ENCODE measurements around the gene CROCC.
"Not testable (repeated sequence)": the region's sequence is repeated elsewhere in the genome, so short reads cannot be mapped to it uniquely, and the experiment has no call there.

The CROCC gene, protein sequence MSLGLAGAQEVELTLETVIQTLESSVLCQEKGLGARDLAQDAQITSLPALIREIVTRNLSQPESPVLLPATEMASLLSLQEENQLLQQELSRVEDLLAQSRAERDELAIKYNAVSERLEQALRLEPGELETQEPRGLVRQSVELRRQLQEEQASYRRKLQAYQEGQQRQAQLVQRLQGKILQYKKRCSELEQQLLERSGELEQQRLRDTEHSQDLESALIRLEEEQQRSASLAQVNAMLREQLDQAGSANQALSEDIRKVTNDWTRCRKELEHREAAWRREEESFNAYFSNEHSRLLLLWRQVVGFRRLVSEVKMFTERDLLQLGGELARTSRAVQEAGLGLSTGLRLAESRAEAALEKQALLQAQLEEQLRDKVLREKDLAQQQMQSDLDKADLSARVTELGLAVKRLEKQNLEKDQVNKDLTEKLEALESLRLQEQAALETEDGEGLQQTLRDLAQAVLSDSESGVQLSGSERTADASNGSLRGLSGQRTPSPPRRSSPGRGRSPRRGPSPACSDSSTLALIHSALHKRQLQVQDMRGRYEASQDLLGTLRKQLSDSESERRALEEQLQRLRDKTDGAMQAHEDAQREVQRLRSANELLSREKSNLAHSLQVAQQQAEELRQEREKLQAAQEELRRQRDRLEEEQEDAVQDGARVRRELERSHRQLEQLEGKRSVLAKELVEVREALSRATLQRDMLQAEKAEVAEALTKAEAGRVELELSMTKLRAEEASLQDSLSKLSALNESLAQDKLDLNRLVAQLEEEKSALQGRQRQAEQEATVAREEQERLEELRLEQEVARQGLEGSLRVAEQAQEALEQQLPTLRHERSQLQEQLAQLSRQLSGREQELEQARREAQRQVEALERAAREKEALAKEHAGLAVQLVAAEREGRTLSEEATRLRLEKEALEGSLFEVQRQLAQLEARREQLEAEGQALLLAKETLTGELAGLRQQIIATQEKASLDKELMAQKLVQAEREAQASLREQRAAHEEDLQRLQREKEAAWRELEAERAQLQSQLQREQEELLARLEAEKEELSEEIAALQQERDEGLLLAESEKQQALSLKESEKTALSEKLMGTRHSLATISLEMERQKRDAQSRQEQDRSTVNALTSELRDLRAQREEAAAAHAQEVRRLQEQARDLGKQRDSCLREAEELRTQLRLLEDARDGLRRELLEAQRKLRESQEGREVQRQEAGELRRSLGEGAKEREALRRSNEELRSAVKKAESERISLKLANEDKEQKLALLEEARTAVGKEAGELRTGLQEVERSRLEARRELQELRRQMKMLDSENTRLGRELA (N-terminal part only)

DNA sequence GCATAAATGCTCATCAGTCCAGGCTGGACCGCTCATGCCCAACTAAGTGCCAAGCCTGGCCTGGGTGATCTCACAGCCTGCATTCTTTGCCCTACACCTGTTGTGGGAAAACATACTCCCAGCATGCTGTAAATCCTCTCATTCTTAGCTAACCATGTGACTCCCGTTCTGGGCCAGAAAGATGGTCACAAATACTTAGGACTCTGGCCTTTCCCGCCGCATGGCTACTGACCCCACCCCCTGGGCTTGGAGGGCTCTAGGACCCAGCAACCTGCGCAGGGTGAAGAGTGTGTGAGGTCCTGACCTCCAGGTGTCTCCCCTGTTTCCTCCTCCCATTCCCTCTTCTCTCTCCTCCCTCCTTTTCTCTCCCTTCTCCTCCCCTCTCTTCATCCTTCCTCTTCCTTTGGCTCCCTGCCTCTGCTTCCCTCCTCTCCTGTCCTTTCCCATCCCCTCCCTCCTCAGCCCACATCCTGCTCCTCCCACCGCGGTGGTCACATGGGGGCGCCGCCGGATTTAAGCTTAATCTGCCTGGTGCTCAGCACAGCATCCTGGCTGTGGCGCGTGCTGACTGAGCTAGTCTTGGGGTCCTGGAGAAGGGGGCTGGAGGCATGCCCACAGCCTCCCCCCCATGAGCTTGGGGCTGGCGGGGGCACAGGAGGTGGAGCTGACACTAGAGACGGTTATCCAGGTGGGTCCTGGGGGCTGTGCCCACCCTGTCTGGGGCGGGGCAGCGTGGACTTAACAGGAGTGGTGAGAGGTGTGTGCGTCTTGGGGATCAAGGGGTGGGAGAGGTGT lies at the start of gene CROCC:
CROCC (plus strand) TSS at position 541 of the 795 bp plus-strand sequence; CDS start at position 629, 88 bp downstream.
- peak in 26 of 51 donors; percentile 13 to 75 (median 38) for DNase-seq

DNA sequence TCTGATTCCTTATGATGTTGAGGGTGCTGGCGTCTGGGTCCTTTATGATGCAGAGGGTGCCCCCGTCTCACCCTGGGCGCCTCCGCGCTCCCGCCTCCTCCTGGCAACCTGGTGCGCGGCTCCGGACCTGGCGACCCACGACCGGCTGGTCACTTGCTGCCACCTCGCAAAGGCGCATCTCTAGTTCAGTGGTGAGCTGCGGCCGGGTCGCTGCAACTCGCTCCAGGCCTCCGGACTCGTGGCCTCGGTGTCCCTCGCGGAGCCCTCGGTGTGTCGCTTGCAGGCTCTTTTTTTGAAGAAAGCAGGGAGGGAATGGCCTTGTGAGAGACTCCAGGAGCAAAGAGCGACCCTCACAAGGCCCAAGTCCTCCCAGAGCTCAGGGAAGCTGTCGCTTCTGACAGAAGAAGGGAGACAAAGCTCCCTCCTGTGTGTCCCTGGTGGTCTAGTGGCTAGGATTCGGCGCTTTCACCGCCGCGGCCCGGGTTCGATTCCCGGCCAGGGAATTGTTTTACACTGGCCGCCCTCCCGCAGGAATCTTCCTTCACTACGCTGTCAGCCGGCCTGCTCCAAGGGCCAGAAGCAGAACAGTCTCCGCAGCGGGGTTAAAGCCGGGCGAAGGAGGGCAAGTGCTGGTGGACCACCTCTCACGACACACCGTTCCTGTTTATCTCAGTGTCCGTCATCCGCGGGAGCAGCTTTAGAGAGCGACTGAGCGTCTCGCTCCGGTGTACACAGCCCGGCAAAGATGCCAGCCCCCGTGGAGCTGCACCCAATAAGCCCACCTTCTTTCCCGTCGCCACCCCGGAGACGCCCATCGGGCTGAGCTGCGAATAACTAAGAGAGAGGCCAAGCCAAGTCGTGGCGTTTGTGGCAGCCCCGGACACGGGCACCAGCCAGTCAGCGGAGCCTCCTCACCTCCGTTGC lies 49.3 kb upstream of the CROCC start:
- peak in 46 of 51 donors; percentile 8 to 92 (median 60) for DNase-seq

DNA sequence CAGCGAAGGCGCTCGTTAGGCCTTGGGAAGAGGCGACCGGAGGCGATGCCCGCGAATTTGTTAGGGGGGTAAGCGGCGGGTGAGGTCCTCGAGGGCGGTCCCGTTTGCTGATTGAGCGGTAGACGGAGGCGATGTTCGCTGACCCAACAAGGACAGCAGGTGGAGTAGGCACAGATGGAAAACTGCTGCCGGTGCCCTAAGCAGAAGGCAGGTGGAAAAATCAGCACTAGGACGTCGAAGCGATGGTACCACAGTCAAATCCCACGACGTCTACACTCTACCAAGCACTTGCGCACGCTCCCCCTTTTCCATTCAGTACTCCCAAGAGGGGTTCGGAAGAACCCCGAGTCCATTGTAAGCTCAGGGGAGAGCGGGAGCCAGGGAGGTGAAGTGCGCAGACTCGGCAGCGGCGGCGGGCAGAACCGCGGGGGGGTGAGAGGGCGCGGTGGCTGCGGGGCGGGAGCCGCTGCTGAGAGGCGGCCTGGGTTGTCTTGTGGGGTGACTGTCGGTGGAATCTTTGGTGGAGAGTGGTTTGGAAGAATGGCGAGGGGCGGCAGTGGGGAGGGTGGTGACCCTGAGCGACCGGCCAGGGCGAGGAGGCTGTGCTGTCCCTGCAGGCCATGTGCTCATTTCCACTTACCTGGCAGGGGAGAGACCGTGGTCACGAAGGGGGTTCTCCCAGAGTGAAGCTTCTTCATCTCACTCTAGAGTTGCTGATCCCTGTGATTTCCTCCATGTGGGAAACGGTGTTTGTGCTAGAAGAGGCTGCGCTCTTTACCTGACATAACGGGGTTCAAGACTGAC lies 48.5 kb upstream of the CROCC start:
- peak in 37 of 51 donors; percentile 15 to 83 (median 59) for DNase-seq

GRCh38 chr1:16874968-16875765 lies 46.6 kb upstream of the CROCC start:
- DNase-seq: not testable (repeated sequence)

GRCh38 chr1:16881742-16882141 lies 40.0 kb upstream of the CROCC start:
- DNase-seq: not testable (repeated sequence)

GRCh38 chr1:16882986-16883385 lies 38.7 kb upstream of the CROCC start:
- DNase-seq: no peak

DNA sequence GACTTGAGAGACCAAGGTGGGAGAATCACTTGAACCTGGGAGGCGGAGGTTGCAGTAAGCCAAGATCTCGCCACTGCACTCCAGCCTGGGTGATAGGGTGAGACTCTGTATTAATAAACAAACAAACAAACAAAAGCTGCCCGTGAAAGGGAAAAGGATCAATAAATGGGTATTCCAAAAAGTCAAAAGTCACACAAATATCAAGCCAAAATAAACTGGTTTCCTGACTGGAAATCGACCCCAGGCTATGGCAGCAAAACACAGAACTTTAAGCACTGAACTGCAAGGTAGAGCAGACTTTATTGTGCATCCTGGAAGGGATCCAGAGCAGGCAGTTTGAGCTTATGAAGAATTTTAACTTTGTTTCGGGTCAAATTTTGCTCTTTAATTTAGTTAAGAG lies 37.2 kb upstream of the CROCC start:
- not testable (repeated sequence) for DNase-seq

DNA sequence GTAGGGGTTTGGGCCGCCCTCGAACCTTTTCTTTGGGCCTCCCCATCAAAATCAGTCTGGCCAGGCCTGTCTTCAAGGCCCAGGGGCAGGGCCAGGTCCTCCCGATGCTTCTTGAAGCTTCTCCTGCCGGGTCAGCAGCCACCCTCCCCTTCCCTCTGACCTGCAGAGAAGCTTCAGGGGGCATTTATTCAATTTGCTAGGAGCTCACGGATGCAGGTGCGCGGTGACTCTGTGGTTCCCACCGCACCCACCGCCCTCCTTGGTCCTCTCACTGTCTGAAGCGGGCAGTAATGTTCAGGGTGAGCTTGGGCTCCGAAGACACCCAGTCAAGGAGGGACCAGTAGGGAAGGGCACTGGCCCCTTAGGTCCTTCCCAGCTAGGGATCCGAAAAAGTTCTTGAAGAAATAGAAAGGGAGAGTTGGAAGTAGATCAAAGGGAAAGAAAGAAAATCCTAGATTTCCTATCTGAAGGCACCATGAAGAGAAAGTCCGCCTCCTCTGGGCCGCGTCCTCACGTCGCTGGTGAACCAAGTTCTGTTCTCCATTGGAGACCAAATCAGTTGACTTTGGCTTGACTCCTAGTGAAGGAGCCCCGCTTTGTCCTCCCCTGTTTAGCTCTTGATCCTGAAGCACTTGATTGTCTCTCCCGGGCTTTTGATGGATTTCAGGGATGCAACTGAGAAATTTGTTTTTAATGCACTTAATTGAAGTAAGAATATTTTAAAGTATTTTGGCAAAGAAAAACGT lies 34.7 kb upstream of the CROCC start:
- DNase-seq: no peak

DNA sequence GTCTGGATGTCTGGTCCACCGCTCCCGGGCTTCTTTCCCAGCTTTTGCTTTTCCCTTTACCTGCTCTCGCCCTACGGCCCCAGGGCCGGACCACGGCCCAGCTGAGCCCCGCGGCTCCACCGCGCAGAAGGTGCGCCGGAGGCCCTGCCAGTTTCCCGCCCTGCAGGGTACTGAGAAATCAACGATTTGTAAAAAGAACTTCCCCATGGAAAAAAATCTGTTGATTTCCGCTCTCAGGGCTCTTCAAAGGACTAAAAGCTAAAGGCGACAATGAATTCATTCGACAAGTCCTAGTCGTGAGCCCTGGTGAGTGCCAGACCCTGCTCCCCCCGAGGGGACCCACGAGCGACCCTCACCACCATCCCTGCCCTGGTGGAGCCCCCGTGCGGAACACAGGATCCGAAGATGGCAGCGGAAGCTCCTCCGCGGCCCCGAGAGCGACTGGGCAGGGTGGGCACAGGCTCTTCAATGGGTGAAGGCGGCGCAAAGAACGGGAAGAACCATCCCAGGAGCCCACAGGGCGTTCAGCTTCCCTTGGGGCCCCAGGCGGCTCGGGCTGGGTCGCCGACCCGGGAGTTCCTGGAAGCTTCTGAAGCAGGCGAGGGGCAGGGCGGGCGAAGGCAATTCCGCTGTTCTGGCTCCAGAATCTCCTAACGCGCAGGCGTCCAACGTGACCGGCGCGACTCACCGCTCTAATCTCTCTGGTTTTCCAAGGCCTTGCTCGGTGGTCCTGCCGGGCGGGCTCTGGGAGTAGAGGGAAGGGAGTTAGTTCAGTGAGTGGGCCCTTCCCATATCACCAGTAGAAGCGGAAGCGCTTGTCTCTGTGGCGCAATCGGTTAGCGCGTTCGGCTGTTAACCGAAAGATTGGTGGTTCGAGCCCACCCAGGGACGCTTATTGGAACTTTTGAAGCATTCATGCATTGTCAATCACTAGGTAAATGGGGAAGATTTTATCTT lies 32.6 kb upstream of the CROCC start:
- DNase-seq: peak in 50 of 51 donors; percentile 27 to 99 (median 72)

DNA sequence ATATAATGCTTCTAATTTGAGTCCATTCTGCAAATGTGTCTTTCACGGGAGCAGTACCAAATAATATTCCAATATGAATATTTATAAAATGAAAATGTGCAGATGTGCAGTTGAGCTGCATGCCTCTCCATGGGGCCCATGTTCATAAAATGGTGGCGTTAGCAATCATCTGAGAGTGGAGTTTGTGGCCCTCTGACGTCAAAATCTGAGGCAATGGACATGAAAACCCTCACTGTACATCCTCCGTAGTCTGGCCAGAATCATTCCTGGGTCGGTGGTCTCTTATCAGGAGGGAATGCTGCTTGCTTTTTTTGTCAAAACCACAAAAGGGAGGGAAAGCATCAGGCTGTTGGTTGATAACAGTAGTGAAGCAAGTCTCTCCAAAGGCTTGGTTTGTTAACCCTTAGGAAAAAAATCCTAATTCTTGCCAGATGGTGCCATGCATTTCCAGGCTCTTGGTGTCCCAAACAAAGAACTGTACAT lies 31.2 kb upstream of the CROCC start:
- not testable (repeated sequence) for DNase-seq

- DNase-seq: not testable (repeated sequence)
Observed at GRCh38 chr1:16891057-16891456, 30.7 kb upstream of the CROCC start.

DNA sequence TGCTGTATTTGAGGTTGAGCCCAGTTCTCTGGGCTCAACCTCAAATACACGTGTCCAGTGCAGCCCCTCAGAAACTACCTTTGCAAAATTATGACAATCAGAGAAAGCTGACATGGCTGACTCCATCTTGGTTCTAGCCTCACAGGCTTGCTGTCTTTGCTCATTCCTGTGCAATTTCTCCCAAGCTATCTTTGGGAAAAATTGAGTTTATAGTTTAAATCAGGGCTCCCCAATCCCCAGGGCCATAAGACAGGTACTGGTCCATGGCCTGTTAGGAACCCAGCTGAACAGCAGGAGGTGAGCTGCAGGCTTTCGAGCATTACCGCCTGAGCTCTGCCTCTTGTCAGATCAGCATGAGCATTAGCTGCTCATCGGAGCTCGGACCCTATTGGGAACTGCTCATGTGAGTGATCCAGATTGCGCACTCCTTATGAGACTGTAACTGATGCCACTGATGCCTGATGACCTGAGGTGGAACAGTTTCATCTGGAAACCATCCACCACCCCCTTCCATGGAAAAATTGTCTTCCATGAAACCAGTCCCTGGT lies 28.7 kb upstream of the CROCC start:
- not testable (repeated sequence) for DNase-seq

DNA sequence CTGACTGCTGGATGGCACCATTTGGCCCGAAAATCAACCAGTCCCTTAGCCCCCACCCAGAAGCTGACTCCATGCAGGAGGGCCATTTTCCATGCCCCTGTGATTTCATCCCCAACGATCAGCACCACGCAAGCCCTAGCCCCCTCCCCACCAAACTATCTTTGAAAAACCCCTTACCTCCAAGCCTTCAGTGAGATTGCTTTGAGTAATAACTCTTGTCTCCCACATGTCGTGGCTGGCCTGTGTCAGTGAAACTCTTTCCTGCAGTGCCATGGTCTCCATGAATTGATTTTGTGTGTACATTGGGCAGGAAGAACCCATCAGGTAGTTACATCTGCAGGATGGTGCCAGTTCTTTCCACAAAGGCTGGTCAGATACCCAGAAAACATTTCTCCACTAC lies 27.9 kb upstream of the CROCC start:
- not testable (repeated sequence) for DNase-seq

GRCh38 chr1:16894338-16894737 lies 27.4 kb upstream of the CROCC start:
- DNase-seq: not testable (repeated sequence)

DNA sequence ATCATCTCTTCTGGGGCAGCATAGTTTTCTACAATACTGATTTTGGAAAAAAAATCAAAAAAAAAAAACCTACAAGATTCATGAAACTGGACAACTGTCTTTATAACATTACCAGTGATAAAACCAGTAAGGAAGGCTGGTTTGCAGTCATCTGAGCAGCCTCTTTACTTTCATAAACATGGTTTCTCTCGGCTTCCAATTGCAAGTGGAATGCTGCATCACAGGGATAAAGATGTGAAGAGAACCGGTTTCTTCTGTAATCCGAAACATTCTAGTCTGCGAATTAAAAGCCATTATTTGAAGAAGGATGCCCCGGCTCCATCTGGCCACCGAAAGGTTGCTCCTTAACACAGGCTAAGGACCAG lies 26.5 kb upstream of the CROCC start:
- DNase-seq: not testable (repeated sequence)
